Heart right ventricle (tissue), 16 donors: ENCODE results near the gene VPS37C. TPM values are rescaled to one million over a fixed set of nuclear protein-coding genes. Genes with fewer than 3 reads are reported as not detected.

Experiments
- ATAC-seq, 8 donors: fragments of 200-7000 bp; cut with Tn5 transposase; one replicate each; pipeline ENCODE4 v1.9.1; 2020; ENCODE audit warnings: mild to moderate bottlenecking in 8 of 8, moderate library complexity in 8 of 8, moderate number of reproducible peaks in 1 of 8
- DNase-seq, 2 donors: peaks; one replicate each; pipeline ENCODE4 v3.0.0-alpha.2; 2020
- H3K27ac ChIP-seq, 10 donors: fragments of 200-600 bp; sonication (generic) in 2 of 10; one replicate each; pipeline versions ENCODE4 v1.5.0 to v1.8.0; 2020 to 2022; ENCODE audit warnings: mild to moderate bottlenecking in 3 of 10
- H3K27me3 ChIP-seq, 7 donors: fragments of 200-600 bp; one replicate each; pipeline ENCODE4 v1.8.0; 2021 to 2022; ENCODE audit warnings: mild to moderate bottlenecking in 2 of 7
- H3K36me3 ChIP-seq, 9 donors: fragments of 200-600 bp; sonication (generic) in 1 of 9; one replicate each; pipeline versions ENCODE4 v1.5.0 to v1.8.0; 2020 to 2022; ENCODE audit warnings: mild to moderate bottlenecking in 2 of 9
- H3K4me1 ChIP-seq, 9 donors: fragments of 200-600 bp; sonication (generic) in 1 of 9; one replicate each; pipeline versions ENCODE4 v1.5.0 to v1.8.0; 2020 to 2022; ENCODE audit warnings: mild to moderate bottlenecking in 4 of 9
- H3K4me3 ChIP-seq, 10 donors: fragments of 200-600 bp; sonication (generic) in 2 of 10; one replicate each; pipeline versions ENCODE4 v1.5.0 to v1.8.0; 2020 to 2022; ENCODE audit warnings: mild to moderate bottlenecking in 7 of 10, moderate library complexity in 2 of 10
- H3K9me3 ChIP-seq, 11 donors: fragments of 200-600 bp in 10 of 11; sonication (generic) in 2 of 11; one replicate each; pipeline versions ENCODE4 v1.5.0 to v1.8.0; 2013 to 2022; ENCODE audit warnings: mild to moderate bottlenecking in 2 of 11, control low read depth in 1 of 11, moderate library complexity in 1 of 11
- CTCF ChIP-seq, 9 donors: fragments of 200-600 bp; sonication (generic) in 2 of 9; IDR thresholded peaks; one replicate each; pipeline versions ENCODE4 v1.5.0 to v1.8.0; 2021 to 2022; ENCODE audit warnings: antibody characterized with exemption in 9 of 9, mild to moderate bottlenecking in 5 of 9, moderate library complexity in 1 of 9
- WGBS, 2 donors: extraction: QIAGEN DNeasy Blood & Tissue Kit; methylation state at CpG; one replicate each; pipeline ENCODE4 v1.1.7; 2013; ENCODE audit warnings: inconsistent platforms in 1 of 2; 5-methylcytosine and 5-hydroxymethylcytosine counted together
- intact Hi-C, 10 donors: fragments of 100-400 bp; cut with DNase I; formaldehyde crosslinking; loops; one replicate each; pipeline versions ENCODE4 v1.11.1 to v1.14.2; 2022
- polyA plus RNA-seq, 2 donors: library from polyadenylated mRNA; stranded (reverse); fragments of 200-250 nt; gene quantifications; one replicate each; pipeline ENCODE4 v1.2.3, GENCODE V29; 2013
- total RNA-seq, 10 donors: library from RNA; stranded (reverse); fragmentation: NEBNext Ultra II Directional in 3 of 10; extraction: Animal tissue kit (Norgen Biotek cat#: 25700) in 3 of 10; gene quantifications; one replicate each; pipeline versions ENCODE4 v1.2.1 to v1.2.4, GENCODE V29; 2021 to 2023
- donor health status: Arrhythmogenic right ventricular cardiomyopathy.
- donor health status: ischemic (EF 13 %, LVEDD 7.1; RV severe dilation, severe dysfunction).
- donor health status: healthy with polysubstance abuse.
- donor health status: DM: no; HTN: yes; CAD: no.
- donor health status: DM: no; HTN: no; CAD: no.
- donor health status: ischemic (EF 25% LVEDD 6.9; RV normal size, moderate dysfunction).
- donor health status: ischemic (EF 25% LVEDD 5.7; RV mildly dilated, moderate dysfunction).
- donor health status: healthy.
- donor health status: DM: yes; HTN: yes; CAD: no.
- donor health status: Ischemic cardiomyopathy.
- donor health status: ischemic (EF 35%, LVEDD 5.7; RV mildly dilated, moderate dysfunction).
- donor health status: nonischemic (EF 11% LVEDD 7.7; RV severe dilation, severe dysfunction).
- donor health status: DM: yes; HTN: yes; CAD: no.
- donor health status: PGD.
- donor health status: ischemic (EF 29% LVEDD 5.4; RV normal size, mild dysfunction).
- donor health status: nonischemic (EF 23%, LVEDD 6.1; RV moderate dilation, normal function).

VPS37C gene
- total and polyA plus RNA-seq, 12 donors: 7.7 to 21.8 (median 15.5) TPM

- H3K4me1 ChIP-seq: peaks cover 0 to 19% (median 6%) of the 10 kb centered on the region in 9 donors
- intact Hi-C loops: loop anchor here in 5 of 10 donors (2.0 to 10.0 kb wide), 5 partner anchors 44 to 302 kb away; partner anchors contain the start of gene TMEM109 (in 1 of the 5)
- H3K4me3 ChIP-seq: no peak overlapping the region
- peaks cover 0 to 71% (median 16%) of the 10 kb centered on the region in 9 donors for H3K36me3 ChIP-seq
- no peak for ATAC-seq
- no peak for TF ChIP-seq CTCF (IDR thresholded peaks at IDR 0.05)
- DNase-seq: no peak
- H3K27ac ChIP-seq: no peak overlapping the region
- 91 to 93% methylated on average over 7 of the region's 7 CpGs for WGBS, 2 donors
- H3K27me3 ChIP-seq: no peaks in the 10 kb centered on the region
- H3K9me3 ChIP-seq: no peaks in the 10 kb centered on the region
Observed at GRCh38 chr11:61133145-61133544, 28.1 kb downstream of the VPS37C start.

DNA sequence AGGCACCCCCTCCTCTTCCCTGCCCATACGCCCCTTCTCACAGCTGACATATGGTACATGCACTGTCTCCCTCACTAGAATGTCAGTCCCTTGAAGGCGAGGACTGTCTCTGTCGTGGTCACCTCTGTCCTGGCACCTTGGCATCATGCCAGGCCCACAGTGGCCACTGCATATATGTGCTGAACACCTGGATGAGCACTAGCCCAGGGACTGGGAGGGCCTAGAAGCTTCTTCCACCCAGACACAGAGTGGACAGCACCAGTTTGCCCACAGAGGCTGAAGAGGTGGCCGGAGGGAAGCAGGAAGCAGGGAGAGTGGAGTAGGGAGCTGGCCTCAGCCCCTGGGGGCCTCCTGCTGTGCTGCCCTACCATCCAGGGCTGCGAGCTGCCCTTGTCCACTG is 28.6 kb downstream of the VPS37C start:
- peaks cover 0 to 71% (median 16%) of the 10 kb centered on the region in 9 donors for H3K36me3 ChIP-seq
- intact Hi-C loops: loop anchor here in 5 of 10 donors (2.0 to 10.0 kb wide), 5 partner anchors 45 to 302 kb away; partner anchors contain the start of gene TMEM109 (in 1 of the 5)
- H3K9me3 ChIP-seq: no peaks in the 10 kb centered on the region
- H3K4me3 ChIP-seq: no peak overlapping the region
- DNase-seq (no peak), ATAC-seq (no peak)
- WGBS, 2 donors: 87 to 91% methylated on average over 5 of the region's 5 CpGs
- no peak for TF ChIP-seq CTCF (IDR thresholded peaks at IDR 0.05)
- H3K27me3 ChIP-seq: no peaks in the 10 kb centered on the region
- H3K4me1 ChIP-seq: peaks cover 0 to 18% (median 6%) of the 10 kb centered on the region in 9 donors
- no peak overlapping the region for H3K27ac ChIP-seq

DNA sequence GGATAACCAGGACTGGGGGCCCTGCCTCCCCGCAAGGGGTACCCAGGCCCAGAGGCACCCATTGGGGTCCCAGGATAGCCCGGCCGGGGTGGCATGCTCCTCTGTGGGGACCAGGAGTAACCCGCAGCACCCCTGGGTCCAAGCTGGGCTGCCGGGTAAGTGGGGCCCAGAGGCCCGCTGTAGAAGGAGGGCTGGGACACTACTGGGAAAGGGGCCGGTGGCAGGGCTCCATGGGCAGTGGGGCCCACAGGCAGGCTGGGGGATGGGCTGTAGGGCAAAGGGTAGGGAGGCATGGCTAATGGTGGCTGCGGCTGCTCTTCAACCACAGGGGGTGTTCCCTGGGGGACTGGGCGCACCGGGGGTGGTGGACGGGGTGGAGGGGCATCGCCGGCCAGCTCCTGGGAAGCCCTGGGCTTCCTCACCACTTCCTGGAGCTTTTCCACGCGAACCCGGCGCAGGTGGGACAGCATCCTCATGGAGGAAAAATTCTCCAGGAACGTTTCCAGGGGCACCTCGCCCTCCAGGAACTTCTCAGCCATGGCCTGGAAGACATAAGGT is 29.1 kb downstream of the VPS37C start:
- H3K36me3 ChIP-seq: peaks cover 0 to 65% (median 16%) of the 10 kb centered on the region in 9 donors
- no peaks in the 10 kb centered on the region for H3K9me3 ChIP-seq
- ATAC-seq: no peak
- WGBS, 2 donors: 93 to 94% methylated on average over 19 of the region's 19 CpGs
- H3K4me3 ChIP-seq: no peak overlapping the region
- intact Hi-C loops: loop anchor here in 6 of 10 donors (2.0 to 10.0 kb wide), 6 partner anchors 45 to 301 kb away; partner anchors contain the start of genes CD6 (in 2 of the 6) and TMEM109 (in 1 of the 6)
- H3K27ac ChIP-seq: no peak overlapping the region
- peaks cover 0 to 18% (median 6%) of the 10 kb centered on the region in 9 donors for H3K4me1 ChIP-seq
- TF ChIP-seq CTCF (IDR thresholded peaks at IDR 0.05): no peak
- no peaks in the 10 kb centered on the region for H3K27me3 ChIP-seq
- DNase-seq: no peak

DNA sequence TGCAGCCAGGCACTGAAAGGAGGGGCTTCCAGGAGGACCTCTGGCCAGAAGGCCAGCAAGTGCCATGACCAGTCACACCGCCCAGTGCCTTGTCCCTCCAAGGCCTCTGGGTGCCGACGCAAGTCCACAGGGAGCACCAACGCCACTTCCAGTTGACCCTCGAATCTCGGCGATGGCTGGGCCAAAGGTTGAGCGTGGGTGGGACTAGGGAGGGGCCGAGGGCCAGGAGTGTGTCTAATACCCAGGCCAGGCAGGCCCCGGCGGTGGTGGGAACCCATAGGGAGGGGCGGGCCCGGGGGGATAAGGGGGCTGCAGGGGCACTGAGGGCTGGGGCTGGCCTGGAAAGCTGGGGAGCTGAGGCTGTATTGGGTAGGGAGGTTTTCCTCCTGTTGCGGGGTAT is 29.6 kb downstream of the VPS37C start:
- ATAC-seq: no peak
- intact Hi-C loops: loop anchor here in 6 of 10 donors (2.0 to 10.0 kb wide), 5 partner anchors 46 to 299 kb away; partner anchors contain the start of genes CD6 (in 2 of the 6) and TMEM109 (in 1 of the 6)
- peaks cover 0 to 60% (median 16%) of the 10 kb centered on the region in 9 donors for H3K36me3 ChIP-seq
- H3K27me3 ChIP-seq: no peaks in the 10 kb centered on the region
- no peaks in the 10 kb centered on the region for H3K9me3 ChIP-seq
- H3K4me1 ChIP-seq: peaks cover 0 to 20% (median 6%) of the 10 kb centered on the region in 9 donors
- no peak for TF ChIP-seq CTCF (IDR thresholded peaks at IDR 0.05)
- H3K27ac ChIP-seq: no peak overlapping the region
- H3K4me3 ChIP-seq: no peak overlapping the region
- 86 to 92% methylated on average over 14 of the region's 14 CpGs for WGBS, 2 donors
- no peak for DNase-seq
